Astrocyte of the cerebellum (primary cell): Measurements from ENCODE around the gene UBTD1.

Experiments used
- DNase-seq: peaks from one replicate; pipeline ENCODE4 v3.0.0-alpha.2; 2011; ENCODE audit warnings: low read depth
- H3K4me3 ChIP-seq: 2 replicates; pipeline ENCODE4 v1.5.1; 2011; ENCODE audit warnings: mild to moderate bottlenecking, low read depth, low read length, moderate library complexity
- CTCF ChIP-seq: IDR thresholded peaks from 2 replicates; pipeline ENCODE4 v1.5.1; 2012; ENCODE audit warnings: low read length, low read depth, moderate library complexity, mild to moderate bottlenecking; ENCODE audit errors: missing control alignments
- in situ Hi-C: cut with HindIII; loops from 2 replicates; pipeline ENCODE4 v1.10.0; 2017; ENCODE audit warnings: low sequenced_read_pairs

UBTD1 gene

DNA sequence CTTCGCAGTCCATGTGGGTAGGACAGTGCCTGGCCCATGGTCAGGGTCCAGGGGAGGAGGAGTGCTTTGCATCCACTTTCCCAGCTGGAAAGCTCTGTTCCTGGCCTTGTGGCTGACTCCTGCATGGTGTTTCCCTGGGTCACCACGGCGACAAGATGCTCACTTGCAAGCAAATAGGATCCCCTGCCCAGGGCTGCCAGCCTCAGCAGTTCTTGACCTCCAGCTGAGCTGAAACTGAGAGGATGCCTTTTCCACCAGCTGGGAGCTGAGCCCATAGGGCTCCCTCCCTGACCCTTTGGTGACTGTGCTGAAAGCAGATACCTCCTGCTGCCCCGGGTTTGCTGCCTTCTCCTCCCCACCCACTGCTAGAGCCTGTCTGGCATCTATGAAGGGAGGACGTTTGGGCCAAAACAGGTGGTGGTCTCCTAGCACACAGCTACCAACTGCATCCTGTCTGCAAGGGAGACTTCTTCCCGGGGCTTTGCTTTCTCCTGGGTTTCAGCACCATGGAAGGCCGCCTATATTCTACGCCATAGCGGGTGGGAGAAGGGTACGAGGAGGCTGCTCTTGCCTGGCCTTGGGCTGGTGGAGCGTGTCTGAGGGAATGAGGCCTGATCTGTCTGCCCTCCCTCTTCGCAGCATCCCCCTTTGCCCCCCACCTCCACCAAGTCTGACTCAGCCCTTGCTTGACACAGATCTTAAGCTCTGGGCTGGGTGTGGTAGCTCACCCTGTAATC lies 34.4 kb downstream of the UBTD1 start:
- no peak overlapping the region for H3K4me3 ChIP-seq
- in situ Hi-C loops, result no loop called here
- no peak for DNase-seq
- TF ChIP-seq CTCF, result no peak

- DNase-seq, result no peak
- H3K4me3 ChIP-seq, result no peak overlapping the region
- in situ Hi-C loops, result no loop called here
- TF ChIP-seq CTCF, result no peak
Measured at GRCh38 chr10:97533888-97534287, 35.2 kb downstream of the UBTD1 start.

- in situ Hi-C loops, result no loop called here
- H3K4me3 ChIP-seq, result no peak overlapping the region
- TF ChIP-seq CTCF, result peak; percentile 56
- DNase-seq, result no peak
Measured at GRCh38 chr10:97534746-97535367, 36.1 kb downstream of the UBTD1 start.

DNA sequence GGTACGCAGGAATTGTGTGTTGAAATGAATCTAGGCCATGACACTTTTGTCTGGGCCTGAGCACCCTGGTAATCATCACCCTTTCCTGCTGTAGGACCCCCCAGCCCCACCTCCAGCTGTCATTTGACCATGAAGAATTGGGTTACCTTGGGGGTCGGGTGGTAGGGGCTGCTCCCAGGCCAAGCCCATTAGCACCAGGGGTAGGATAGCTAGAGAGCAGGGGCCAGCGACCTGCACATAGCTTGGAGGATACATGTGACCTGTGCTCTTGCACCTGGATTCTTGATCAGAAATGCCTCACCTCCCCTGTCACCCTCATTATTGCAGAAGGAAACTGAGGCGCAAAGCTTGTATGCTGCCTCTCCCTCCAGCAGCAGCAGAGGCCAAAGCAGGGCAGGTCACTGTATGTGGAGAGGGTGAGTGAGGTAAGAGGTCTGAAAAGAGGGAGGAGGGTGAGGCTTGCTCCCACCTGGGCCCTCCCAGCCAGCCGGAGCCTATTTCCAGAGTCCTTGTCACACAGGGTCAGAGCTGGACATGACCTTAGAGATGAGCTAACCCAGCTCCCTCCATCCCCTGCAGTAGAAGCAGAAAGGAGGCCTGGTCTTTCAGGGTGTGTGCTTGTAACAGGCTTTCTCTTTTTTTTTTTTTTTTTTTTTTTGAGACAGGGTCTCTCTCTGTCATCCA lies 38.6 kb downstream of the UBTD1 start:
- no peak for TF ChIP-seq CTCF
- DNase-seq, result no peak
- in situ Hi-C loops, result no loop called here
- no peak overlapping the region for H3K4me3 ChIP-seq

DNA sequence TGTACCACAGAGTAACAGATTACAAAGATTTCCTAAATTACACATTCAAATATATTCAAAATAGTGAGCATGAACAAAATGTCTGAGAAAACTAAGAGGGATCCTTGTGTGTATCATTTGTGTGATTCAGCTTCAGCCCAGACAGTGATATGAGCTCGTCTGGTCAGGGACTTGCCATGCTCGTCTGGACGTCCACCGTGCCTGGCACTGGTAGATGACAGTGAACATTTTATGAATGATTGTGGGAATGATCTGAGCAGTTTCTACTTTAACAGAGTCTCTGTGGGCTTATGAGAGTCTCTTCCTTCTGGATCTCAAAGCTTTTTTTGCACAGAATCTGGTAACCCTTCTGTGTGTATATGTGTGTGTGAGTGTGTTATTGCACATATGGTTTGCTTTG lies 39.7 kb downstream of the UBTD1 start:
- in situ Hi-C loops, result no loop called here
- H3K4me3 ChIP-seq, result no peak overlapping the region
- no peak for DNase-seq
- TF ChIP-seq CTCF, result no peak

- DNase-seq, result no peak
- in situ Hi-C loops, result no loop called here
- no peak overlapping the region for H3K4me3 ChIP-seq
- no peak for TF ChIP-seq CTCF
Measured at GRCh38 chr10:97538839-97539238, 40.1 kb downstream of the UBTD1 start.
